Adrenal gland (tissue), 5 donors: ENCODE data around the gene BTBD9.

ENCODE experiments used
- POLR2A ChIP-seq, 2 donors: fragments of 450-650 bp; IDR thresholded peaks; one replicate each; pipeline ENCODE4 v1.6.1; 2017; ENCODE audit warnings: antibody characterized with exemption in 2 of 2, mild to moderate bottlenecking in 2 of 2, moderate library complexity in 1 of 2
- TF ChIP-seq, protein P1 (sequence below), 6 experiments: fragments of 450-650 bp in 4 of 6; fragments of 200-600 bp in 2 of 6; sonication (generic) in 1 of 6; IDR thresholded peaks; 1 replicate in 5 of 6; 2 replicates in 1 of 6; pipeline versions ENCODE4 v1.5.1 to v1.8.0; 2016 to 2021; ENCODE audit warnings: antibody characterized with exemption in 6 of 6, mild to moderate bottlenecking in 2 of 6, moderate library complexity in 1 of 6
- donor health status: DM: no; HTN: no; CAD: no.

DNA sequence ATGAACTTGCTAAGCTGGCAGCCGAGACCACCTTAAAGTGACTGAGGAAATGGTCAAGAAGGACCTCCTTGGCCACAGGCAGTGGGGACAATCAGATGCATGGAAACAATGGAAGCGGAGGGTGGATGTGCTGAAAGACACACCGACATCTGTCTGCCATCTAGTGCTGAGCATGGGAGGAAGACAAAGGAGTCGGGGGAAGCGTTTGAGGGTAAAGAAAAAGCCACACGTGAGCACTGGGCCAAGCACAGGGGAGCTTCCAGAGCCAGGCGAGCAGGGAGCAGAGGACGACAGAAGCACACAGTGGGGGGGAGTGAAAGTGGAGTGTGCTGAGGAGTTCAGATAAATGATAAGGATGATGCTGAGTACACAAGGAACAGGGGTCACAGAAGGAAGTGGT lies 452.4 kb downstream of the BTBD9 start:
- TF ChIP-seq POLR2A (IDR thresholded peaks at IDR 0.05), result no peak
- TF ChIP-seq, protein P1, sequence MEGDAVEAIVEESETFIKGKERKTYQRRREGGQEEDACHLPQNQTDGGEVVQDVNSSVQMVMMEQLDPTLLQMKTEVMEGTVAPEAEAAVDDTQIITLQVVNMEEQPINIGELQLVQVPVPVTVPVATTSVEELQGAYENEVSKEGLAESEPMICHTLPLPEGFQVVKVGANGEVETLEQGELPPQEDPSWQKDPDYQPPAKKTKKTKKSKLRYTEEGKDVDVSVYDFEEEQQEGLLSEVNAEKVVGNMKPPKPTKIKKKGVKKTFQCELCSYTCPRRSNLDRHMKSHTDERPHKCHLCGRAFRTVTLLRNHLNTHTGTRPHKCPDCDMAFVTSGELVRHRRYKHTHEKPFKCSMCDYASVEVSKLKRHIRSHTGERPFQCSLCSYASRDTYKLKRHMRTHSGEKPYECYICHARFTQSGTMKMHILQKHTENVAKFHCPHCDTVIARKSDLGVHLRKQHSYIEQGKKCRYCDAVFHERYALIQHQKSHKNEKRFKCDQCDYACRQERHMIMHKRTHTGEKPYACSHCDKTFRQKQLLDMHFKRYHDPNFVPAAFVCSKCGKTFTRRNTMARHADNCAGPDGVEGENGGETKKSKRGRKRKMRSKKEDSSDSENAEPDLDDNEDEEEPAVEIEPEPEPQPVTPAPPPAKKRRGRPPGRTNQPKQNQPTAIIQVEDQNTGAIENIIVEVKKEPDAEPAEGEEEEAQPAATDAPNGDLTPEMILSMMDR (IDR thresholded peaks at IDR 0.05), result no peak
